Activated naive CD4-positive, alpha-beta T cell treated with anti-CD3 and anti-CD28 coated beads, Interleukin-2, amount 50 U/mL, for 16 hours (primary cell): ENCODE measurements around the gene ANTKMT.

Source experiments
- DNase-seq: peaks from one replicate; pipeline ENCODE4 v3.0.0-alpha.2; 2020

ANTKMT gene

DNA sequence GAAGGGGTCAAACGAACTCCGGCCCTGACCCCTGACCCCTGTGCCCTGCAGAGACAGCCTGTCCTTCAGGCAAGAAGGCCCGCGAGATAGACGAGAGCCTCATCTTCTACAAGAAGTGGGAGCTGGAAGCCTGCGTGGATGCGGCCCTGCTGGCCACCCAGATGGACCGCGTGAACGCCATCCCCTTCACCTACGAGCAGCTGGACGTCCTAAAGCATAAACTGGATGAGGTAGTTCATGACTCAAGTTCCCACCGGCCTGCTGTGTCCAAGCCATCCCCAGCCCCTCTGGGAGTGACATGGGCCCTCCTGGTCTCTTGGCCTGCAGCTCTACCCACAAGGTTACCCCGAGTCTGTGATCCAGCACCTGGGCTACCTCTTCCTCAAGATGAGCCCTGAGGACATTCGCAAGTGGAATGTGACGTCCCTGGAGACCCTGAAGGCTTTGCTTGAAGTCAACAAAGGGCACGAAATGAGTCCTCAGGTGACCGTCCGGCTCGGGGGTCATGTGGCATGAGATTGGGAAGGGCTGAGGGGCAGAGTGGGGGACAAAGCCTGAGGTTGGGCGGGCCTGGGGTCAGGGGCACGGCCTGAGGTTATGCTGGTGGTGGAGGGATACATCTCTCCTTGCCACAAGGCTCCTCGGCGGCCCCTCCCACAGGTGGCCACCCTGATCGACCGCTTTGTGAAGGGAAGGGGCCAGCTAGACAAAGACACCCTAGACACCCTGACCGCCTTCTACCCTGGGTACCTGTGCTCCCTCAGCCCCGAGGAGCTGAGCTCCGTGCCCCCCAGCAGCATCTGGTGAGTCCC is 45.3 kb downstream of the ANTKMT start:
- DNase-seq = no peak

DNA sequence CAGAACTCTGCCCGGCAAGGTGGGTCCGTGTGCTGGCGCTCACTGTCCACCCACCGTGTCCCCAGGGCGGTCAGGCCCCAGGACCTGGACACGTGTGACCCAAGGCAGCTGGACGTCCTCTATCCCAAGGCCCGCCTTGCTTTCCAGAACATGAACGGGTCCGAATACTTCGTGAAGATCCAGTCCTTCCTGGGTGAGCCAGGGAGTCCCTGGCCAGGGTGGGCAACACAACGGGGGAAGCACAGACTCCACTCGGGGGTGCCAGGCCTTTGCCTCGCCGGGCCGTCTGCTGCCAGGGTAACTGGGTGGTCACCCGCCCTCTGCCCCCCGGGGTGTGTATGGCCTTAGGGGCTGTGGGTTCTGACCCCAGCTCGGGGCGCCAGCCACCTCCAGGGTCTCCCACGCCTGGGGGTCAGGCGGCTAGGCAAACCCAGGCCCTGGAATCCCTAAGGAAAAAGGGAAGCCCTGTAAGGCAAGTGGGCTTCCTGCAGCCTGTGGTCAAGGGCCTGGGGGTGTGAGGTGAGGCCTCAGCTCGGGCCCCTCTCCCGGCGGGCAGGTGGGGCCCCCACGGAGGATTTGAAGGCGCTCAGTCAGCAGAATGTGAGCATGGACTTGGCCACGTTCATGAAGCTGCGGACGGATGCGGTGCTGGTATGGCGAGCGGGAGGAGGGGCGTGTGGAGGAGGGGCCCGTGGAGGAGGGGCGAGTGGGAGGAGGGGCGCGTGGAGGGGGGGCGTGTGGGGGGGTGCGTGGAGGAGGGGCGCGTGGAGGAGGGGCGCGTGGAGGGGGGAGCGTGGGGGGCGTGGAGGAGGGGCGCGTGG is 46.1 kb downstream of the ANTKMT start:
- DNase-seq = no peak

DNA sequence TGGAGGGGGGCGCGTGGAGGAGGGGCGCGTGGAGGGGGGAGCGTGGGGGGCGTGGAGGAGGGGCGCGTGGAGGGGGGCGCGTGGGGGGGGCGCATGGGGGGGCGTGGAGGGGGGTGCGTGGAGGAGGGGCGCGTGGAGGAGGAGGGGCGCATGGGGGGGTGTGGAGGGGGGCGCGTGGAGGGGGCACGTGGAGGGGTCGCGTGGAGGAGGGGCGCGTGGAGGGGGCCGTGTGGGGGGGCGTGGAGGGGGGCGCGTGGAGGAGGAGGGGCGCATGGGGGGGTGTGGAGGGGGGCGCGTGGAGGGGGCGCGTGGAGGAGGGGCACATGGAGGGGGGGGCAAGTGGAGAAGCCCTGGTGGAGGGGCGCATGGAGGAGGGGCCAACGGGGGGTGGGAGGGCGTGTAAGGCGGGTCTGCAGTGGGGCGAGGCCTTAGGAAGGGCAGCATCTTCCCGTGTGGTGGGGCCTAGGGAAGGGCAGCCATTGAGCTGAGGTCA is 46.8 kb downstream of the ANTKMT start:
- no peak for DNase-seq

DNA sequence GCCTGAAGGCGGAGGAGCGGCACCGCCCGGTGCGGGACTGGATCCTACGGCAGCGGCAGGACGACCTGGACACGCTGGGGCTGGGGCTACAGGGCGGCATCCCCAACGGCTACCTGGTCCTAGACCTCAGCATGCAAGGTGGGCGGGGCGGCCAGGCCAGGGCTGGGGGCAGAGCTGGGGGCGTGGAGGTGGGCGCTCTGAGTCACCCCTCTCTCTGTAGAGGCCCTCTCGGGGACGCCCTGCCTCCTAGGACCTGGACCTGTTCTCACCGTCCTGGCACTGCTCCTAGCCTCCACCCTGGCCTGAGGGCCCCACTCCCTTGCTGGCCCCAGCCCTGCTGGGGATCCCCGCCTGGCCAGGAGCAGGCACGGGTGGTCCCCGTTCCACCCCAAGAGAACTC is 47.5 kb downstream of the ANTKMT start:
- DNase-seq = no peak

DNA sequence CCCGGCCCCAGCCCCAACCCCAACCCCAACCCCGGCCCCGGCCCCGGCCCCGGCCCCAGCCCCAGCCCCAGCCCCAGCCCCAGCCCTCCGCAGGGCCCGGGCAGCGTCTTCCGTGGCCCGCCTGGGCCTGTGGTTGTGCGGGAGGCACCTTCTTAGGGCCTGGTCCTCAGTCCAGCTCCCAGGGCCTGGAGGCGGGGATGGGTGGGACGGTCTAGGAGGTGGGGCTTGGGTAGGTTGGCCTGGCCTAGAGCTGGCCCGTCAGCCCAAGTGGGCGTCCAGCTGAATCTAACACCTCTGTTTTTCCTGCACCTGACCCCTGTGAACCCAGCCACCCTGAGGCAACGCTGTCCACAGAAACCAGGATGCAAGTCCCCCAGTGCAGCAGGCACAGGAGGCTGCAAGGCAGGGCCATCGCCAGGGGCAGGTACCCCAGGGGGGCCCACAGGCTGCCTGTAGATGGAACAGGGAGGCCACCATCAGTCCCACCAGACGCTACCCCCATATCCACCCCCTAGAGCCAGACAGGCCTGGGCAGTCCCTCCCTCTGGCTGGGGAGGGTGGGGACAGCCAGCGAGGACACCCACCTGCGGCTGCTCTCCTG is 48.3 kb downstream of the ANTKMT start:
- DNase-seq = no peak

DNA sequence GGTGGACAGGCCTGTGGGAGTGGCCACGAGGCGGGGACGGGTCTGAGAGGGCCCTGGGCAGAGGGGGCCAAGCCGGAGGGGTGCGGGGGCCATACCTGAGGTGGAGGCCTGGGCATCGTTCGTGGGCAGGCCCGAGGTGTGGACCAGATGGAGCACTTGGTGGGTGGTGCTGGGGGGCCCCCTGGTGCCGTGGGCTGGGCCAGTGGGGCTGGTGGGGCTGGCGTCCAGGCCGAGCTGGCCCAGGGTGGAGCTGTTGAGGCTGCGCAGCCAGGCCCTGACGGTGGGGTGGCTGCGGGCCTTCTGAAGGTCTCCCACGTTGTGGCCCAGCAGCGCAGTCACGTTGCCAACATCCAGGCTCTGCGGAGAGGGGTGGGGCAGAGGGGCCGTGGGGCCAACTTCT is 49.0 kb downstream of the ANTKMT start:
- no peak for DNase-seq

DNA sequence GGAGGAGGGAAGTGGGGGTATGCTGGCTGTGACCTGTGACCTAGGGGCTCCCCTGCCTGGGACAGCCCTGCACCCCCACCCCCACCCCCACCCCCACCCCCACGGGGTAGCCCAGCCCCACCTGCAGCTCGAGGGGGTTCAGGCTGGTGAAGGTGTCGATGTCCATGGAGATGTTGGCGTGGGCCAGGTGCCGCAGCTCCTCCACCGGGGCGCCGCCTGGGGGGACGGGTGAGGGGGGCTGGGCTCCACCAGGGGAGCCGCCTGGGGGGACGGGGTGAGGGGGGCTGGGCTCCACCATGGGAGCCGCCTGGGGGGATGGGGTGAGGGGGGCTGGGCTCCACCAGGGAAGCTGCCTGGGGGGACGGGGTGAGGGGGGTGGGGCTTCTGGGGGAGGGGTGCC is 49.5 kb downstream of the ANTKMT start:
- DNase-seq = no peak
